Astrocyte (in vitro differentiated cells and primary cell): Measurements from ENCODE around the gene SUSD3. TPM values are rescaled to one million over a fixed set of nuclear protein-coding genes. Genes with fewer than 3 reads are reported as not detected.

Source experiments
- DNase-seq: peaks from one replicate; pipeline ENCODE4 v3.0.0-alpha.2; 2010; ENCODE audit warnings: low read depth
- FAIRE-seq: peaks from 2 replicates; lab custom pipeline; 2011; peaks lifted over from hg19 to GRCh38; lab: Jason Lieb, UNC
- H2AFZ ChIP-seq: 2 replicates; pipeline ENCODE4 v1.6.0; 2012; ENCODE audit warnings: low read depth, low read length, inconsistent platforms
- H3K27ac ChIP-seq: 2 replicates; pipeline ENCODE4 v1.5.1; 2011; ENCODE audit warnings: low read depth, low read length, inconsistent platforms
- H3K27me3 ChIP-seq: 2 replicates; pipeline ENCODE4 v1.6.0; 2011; ENCODE audit warnings: low read length, inconsistent platforms; ENCODE audit not compliant: insufficient read depth
- H3K36me3 ChIP-seq: 2 replicates; pipeline ENCODE4 v1.5.1; 2011; ENCODE audit warnings: low read length, inconsistent platforms; ENCODE audit not compliant: insufficient read depth
- H3K4me1 ChIP-seq: 2 replicates; pipeline ENCODE4 v1.5.1; 2011; ENCODE audit warnings: low read length, inconsistent platforms; ENCODE audit not compliant: insufficient read depth
- H3K4me2 ChIP-seq: 2 replicates; pipeline ENCODE4 v1.6.0; 2012; ENCODE audit warnings: low read length, inconsistent platforms
- H3K4me3 ChIP-seq: 2 replicates; pipeline ENCODE4 v1.5.1; 2011; ENCODE audit warnings: low read depth, mild to moderate bottlenecking, low read length, inconsistent platforms; ENCODE audit not compliant: insufficient read depth
- H3K79me2 ChIP-seq: 2 replicates; pipeline ENCODE4 v1.6.0; 2012; ENCODE audit warnings: mild to moderate bottlenecking, low read length, inconsistent platforms; ENCODE audit not compliant: insufficient read depth
- H3K9ac ChIP-seq: 2 replicates; pipeline ENCODE4 v1.6.0; 2012; ENCODE audit warnings: mild to moderate bottlenecking, low read length, inconsistent platforms
- H3K9me3 ChIP-seq: 2 replicates; pipeline ENCODE4 v1.5.1; 2012; ENCODE audit warnings: low read depth, mild to moderate bottlenecking, low read length, inconsistent platforms; ENCODE audit not compliant: insufficient read depth
- H4K20me1 ChIP-seq: 2 replicates; pipeline ENCODE4 v1.6.0; 2012; ENCODE audit warnings: low read length, inconsistent platforms; ENCODE audit not compliant: insufficient read depth
- H3K27ac Mint-ChIP-seq: one replicate; pipeline ENCODE4 v1.8.0; 2021; ENCODE audit warnings: mild to moderate bottlenecking, mixed read lengths; ENCODE audit not compliant: unreplicated experiment
- H3K27me3 Mint-ChIP-seq: one replicate; pipeline ENCODE4 v1.8.0; 2021; ENCODE audit warnings: low read depth, mixed read lengths; ENCODE audit not compliant: unreplicated experiment
- H3K36me3 Mint-ChIP-seq: one replicate; pipeline ENCODE4 v1.8.0; 2021; ENCODE audit warnings: low read depth, mixed read lengths; ENCODE audit not compliant: unreplicated experiment
- H3K4me1 Mint-ChIP-seq: one replicate; pipeline ENCODE4 v1.8.0; 2021; ENCODE audit warnings: low read depth, mixed read lengths; ENCODE audit not compliant: unreplicated experiment
- H3K4me3 Mint-ChIP-seq: one replicate; pipeline ENCODE4 v1.8.0; 2021; ENCODE audit warnings: mild to moderate bottlenecking, moderate library complexity, mixed read lengths; ENCODE audit not compliant: unreplicated experiment
- H3K9me3 Mint-ChIP-seq: one replicate; pipeline ENCODE4 v1.8.0; 2021; ENCODE audit warnings: mild to moderate bottlenecking, mixed read lengths; ENCODE audit not compliant: unreplicated experiment
- CTCF ChIP-seq: IDR thresholded peaks from 2 replicates; pipeline ENCODE4 v1.5.1; 2011; ENCODE audit warnings: low read depth, mild to moderate bottlenecking, inconsistent platforms, low read length, moderate library complexity; ENCODE audit not compliant: insufficient read depth
- EZH2 ChIP-seq: IDR thresholded peaks from 2 replicates; pipeline ENCODE4 v1.6.1; 2012; ENCODE audit warnings: mild to moderate bottlenecking, low read length, inconsistent platforms; ENCODE audit not compliant: insufficient read depth
- total RNA-seq: library from RNA; stranded (reverse); gene quantifications from 2 replicates; pipeline ENCODE4 v1.2.1, GENCODE V29; 2021

SUSD3 gene
- total RNA-seq, 1 donor from 2014 or later: not detected

GRCh38 chr9:93107151-93107824, 48.8 kb downstream of the SUSD3 start:
- no peak for FAIRE-seq
- H3K4me3 Mint-ChIP-seq: no peak overlapping the region
- DNase-seq: no peak

GRCh38 chr9:93107825-93108161, 49.3 kb downstream of the SUSD3 start:
- Mint-ChIP-seq H3K9me3 (no peaks in the 10 kb centered on the region), H3K27ac (no peak overlapping the region), H3K36me3 (peaks cover 17% of the 10 kb centered on the region), H3K27me3 (no peaks in the 10 kb centered on the region), H3K4me3 (no peak overlapping the region), H3K4me1 (no peaks in the 10 kb centered on the region)
- no peak for FAIRE-seq
- Histone ChIP-seq H2AFZ (no peak overlapping the region), H3K27ac (no peak overlapping the region), H3K36me3 (no peaks in the 10 kb centered on the region), H3K4me1 (peaks cover 8% of the 10 kb centered on the region), H3K27me3 (no peaks in the 10 kb centered on the region), H3K9me3 (no peaks in the 10 kb centered on the region), H3K9ac (no peak overlapping the region), H3K79me2 (peaks cover 46% of the 10 kb centered on the region), H3K4me3 (no peak overlapping the region), H4K20me1 (peaks cover 71% of the 10 kb centered on the region), H3K4me2 (no peak overlapping the region)
- DNase-seq: no peak
- no peak for TF ChIP-seq EZH2
- no peak for TF ChIP-seq CTCF

More at GRCh38 chr9:93107151-93107824, 48.8 kb downstream of the SUSD3 start:
- no peaks in the 10 kb centered on the region for H3K9me3 ChIP-seq
- H3K79me2 ChIP-seq: peaks cover 50% of the 10 kb centered on the region
- no peaks in the 10 kb centered on the region for H3K36me3 ChIP-seq
- no peak overlapping the region for H3K4me3 ChIP-seq
- Mint-ChIP-seq H3K4me1 (no peaks in the 10 kb centered on the region), H3K9me3 (no peaks in the 10 kb centered on the region), H3K27me3 (no peaks in the 10 kb centered on the region), H3K36me3 (peaks cover 17% of the 10 kb centered on the region), H3K27ac (no peak overlapping the region)
- peaks cover 8% of the 10 kb centered on the region for H3K4me1 ChIP-seq
- H3K27me3 ChIP-seq: no peaks in the 10 kb centered on the region
- peaks cover 72% of the 10 kb centered on the region for H4K20me1 ChIP-seq
- TF ChIP-seq CTCF (no peak), EZH2 (no peak)
- no peak overlapping the region for H2AFZ ChIP-seq
- no peak overlapping the region for H3K4me2 ChIP-seq
- H3K27ac ChIP-seq: no peak overlapping the region
- H3K9ac ChIP-seq: no peak overlapping the region

GRCh38 chr9:93108291-93109041, 50.0 kb downstream of the SUSD3 start:
- no peak for DNase-seq
- H3K4me1 ChIP-seq: peaks cover 8% of the 10 kb centered on the region
- peaks cover 39% of the 10 kb centered on the region for H3K79me2 ChIP-seq
- no peak overlapping the region for H2AFZ ChIP-seq
- H3K36me3 ChIP-seq: peaks cover under 1% of the 10 kb centered on the region
- H3K4me3 ChIP-seq: no peak overlapping the region
- no peak for FAIRE-seq
- Mint-ChIP-seq H3K27ac (no peak overlapping the region), H3K4me1 (no peaks in the 10 kb centered on the region), H3K27me3 (no peaks in the 10 kb centered on the region), H3K36me3 (peaks cover 17% of the 10 kb centered on the region), H3K9me3 (no peaks in the 10 kb centered on the region), H3K4me3 (no peak overlapping the region)
- no peaks in the 10 kb centered on the region for H3K9me3 ChIP-seq
- H3K4me2 ChIP-seq: no peak overlapping the region
- peaks cover 70% of the 10 kb centered on the region for H4K20me1 ChIP-seq
- no peaks in the 10 kb centered on the region for H3K27me3 ChIP-seq
- no peak for TF ChIP-seq CTCF
- TF ChIP-seq EZH2: no peak
- no peak overlapping the region for H3K9ac ChIP-seq
- H3K27ac ChIP-seq: no peak overlapping the region
